Muscle of leg (tissue), 11 donors: Measurements from ENCODE around the gene PRSS53. TPM values are rescaled to one million over a fixed set of nuclear protein-coding genes. Genes with fewer than 3 reads are reported as not detected.
A peak's percentile ranks its signal among the peaks of the same experiment; 100 is the strongest.

Source experiments
- DNase-seq: peaks from one replicate; pipeline ENCODE4 v3.0.0; 2013
- H3K27ac ChIP-seq: one replicate; pipeline ENCODE4 v1.5.1; 2013; ENCODE audit warnings: mild to moderate bottlenecking, low read length, control low read depth
- H3K27me3 ChIP-seq: one replicate; pipeline ENCODE4 v1.6.1; 2013; ENCODE audit warnings: low read length; ENCODE audit not compliant: control insufficient read depth, insufficient read depth
- H3K36me3 ChIP-seq: one replicate; pipeline ENCODE4 v1.6.1; 2013; ENCODE audit warnings: low read length; ENCODE audit not compliant: control insufficient read depth, insufficient read depth
- H3K4me1 ChIP-seq: one replicate; pipeline ENCODE4 v1.6.1; 2013; ENCODE audit warnings: low read length; ENCODE audit not compliant: control insufficient read depth, insufficient read depth
- H3K4me3 ChIP-seq: one replicate; pipeline ENCODE4 v1.5.1; 2013; ENCODE audit warnings: low read length, control low read depth
- H3K9me3 ChIP-seq: replicated peaks from 2 replicates; pipeline ENCODE4 v1.6.1; 2013; ENCODE audit warnings: low read depth, low read length; ENCODE audit not compliant: control insufficient read depth
- WGBS: methylation state at CpG from one replicate; pipeline ENCODE4 v1.1.5; 2013; ENCODE audit warnings: missing lambda C conversion rate; ENCODE audit not compliant: insufficient coverage; 5-methylcytosine and 5-hydroxymethylcytosine counted together
- polyA plus RNA-seq, 8 donors: library from polyadenylated mRNA; unstranded; fragments of 120-200 nt; gene quantifications; one replicate each; pipeline versions ENCODE4 v1.2.1 to v1.2.3, GENCODE V29; 2013; ENCODE audit warnings: inconsistent platforms in 1 of 8, low replicate concordance in 1 of 8; ENCODE audit not compliant: insufficient read length in 8 of 8, insufficient read depth in 1 of 8
- total RNA-seq: library from RNA; stranded (reverse); fragments of 120-200 nt; gene quantifications from one replicate; pipeline ENCODE4 v1.2.4, GENCODE V29; 2013

PRSS53 gene
- total and polyA plus RNA-seq, 9 donors = 1.8 to 11.5 (median 4.8) TPM

GRCh38 chr16:31118223-31119155, 29.7 kb upstream of the PRSS53 start:
- peaks cover 15% of the 10 kb centered on the region for H3K4me1 ChIP-seq
- H3K9me3 ChIP-seq = no peaks in the 10 kb centered on the region
- no peaks in the 10 kb centered on the region for H3K27me3 ChIP-seq
- peak overlapping the region; percentile 72 for H3K4me3 ChIP-seq
- H3K27ac ChIP-seq = peak overlapping the region; percentile 97
- 32% methylated on average over 4 of the region's 9 CpGs for WGBS
- DNase-seq = peak; percentile 5
- H3K36me3 ChIP-seq = peaks cover 43% of the 10 kb centered on the region

GRCh38 chr16:31117384-31118222, 28.9 kb upstream of the PRSS53 start, which contains the start of gene KAT8:
Gene KAT8, plus strand, starts transcription at chr16:31117664. Its CDS starts 18 bp downstream, at chr16:31117682.
- Histone ChIP-seq H3K27ac (peak within 1 kb of the TSS; percentile 97), H3K4me1 (peaks cover 15% of the 10 kb centered on the region), H3K27me3 (no peaks in the 10 kb centered on the region), H3K9me3 (no peaks in the 10 kb centered on the region), H3K4me3 (peak within 1 kb of the TSS; percentile 72), H3K36me3 (peaks cover 42% of the 10 kb centered on the region)
- under 1% methylated on average over 41 of the region's 68 CpGs for WGBS
- DNase-seq = peak; percentile 99

GRCh38 chr16:31114468-31114867, 25.7 kb upstream of the PRSS53 start:
- Histone ChIP-seq H3K27me3 (no peaks in the 10 kb centered on the region), H3K9me3 (no peaks in the 10 kb centered on the region), H3K4me1 (peaks cover 24% of the 10 kb centered on the region), H3K4me3 (no peak overlapping the region), H3K36me3 (peaks cover 45% of the 10 kb centered on the region), H3K27ac (no peak overlapping the region)
- WGBS = 100% methylated on average over 2 of the region's 8 CpGs
- DNase-seq = no peak

GRCh38 chr16:31113121-31114120, 24.7 kb upstream of the PRSS53 start:
- peak; percentile 60 for DNase-seq
- H3K27ac ChIP-seq = peak overlapping the region; percentile 49
- H3K9me3 ChIP-seq = no peaks in the 10 kb centered on the region
- H3K4me1 ChIP-seq = peaks cover 28% of the 10 kb centered on the region
- H3K27me3 ChIP-seq = no peaks in the 10 kb centered on the region
- WGBS = 53% methylated on average over 2 of the region's 5 CpGs
- H3K4me3 ChIP-seq = no peak overlapping the region
- peaks cover 43% of the 10 kb centered on the region for H3K36me3 ChIP-seq

- WGBS = 100% methylated on average over 1 of the region's 2 CpGs
- no peaks in the 10 kb centered on the region for H3K9me3 ChIP-seq
- DNase-seq = no peak
- peaks cover 27% of the 10 kb centered on the region for H3K4me1 ChIP-seq
- H3K27me3 ChIP-seq = no peaks in the 10 kb centered on the region
- peaks cover 43% of the 10 kb centered on the region for H3K36me3 ChIP-seq
- no peak overlapping the region for H3K4me3 ChIP-seq
- peak overlapping the region; percentile 20 for H3K27ac ChIP-seq
Observed at GRCh38 chr16:31112711-31113110, 24.0 kb upstream of the PRSS53 start.

GRCh38 chr16:31111881-31112466, 23.2 kb upstream of the PRSS53 start:
- Histone ChIP-seq H3K36me3 (peaks cover 43% of the 10 kb centered on the region), H3K9me3 (no peaks in the 10 kb centered on the region), H3K4me1 (peaks cover 26% of the 10 kb centered on the region), H3K27ac (no peak overlapping the region), H3K4me3 (no peak overlapping the region), H3K27me3 (no peaks in the 10 kb centered on the region)
- DNase-seq = peak; percentile 7
- WGBS = 96% methylated on average over 21 of the region's 23 CpGs

GRCh38 chr16:31110106-31111034, 21.6 kb upstream of the PRSS53 start:
- peaks cover 43% of the 10 kb centered on the region for H3K36me3 ChIP-seq
- peaks cover 27% of the 10 kb centered on the region for H3K4me1 ChIP-seq
- no peaks in the 10 kb centered on the region for H3K9me3 ChIP-seq
- DNase-seq = peak; percentile 44
- H3K27ac ChIP-seq = no peak overlapping the region
- no peak overlapping the region for H3K4me3 ChIP-seq
- no peaks in the 10 kb centered on the region for H3K27me3 ChIP-seq
- 85% methylated on average over 19 of the region's 26 CpGs for WGBS

GRCh38 chr16:31109622-31110021, 20.9 kb upstream of the PRSS53 start:
- no peaks in the 10 kb centered on the region for H3K27me3 ChIP-seq
- H3K4me1 ChIP-seq = peaks cover 27% of the 10 kb centered on the region
- H3K36me3 ChIP-seq = peaks cover 43% of the 10 kb centered on the region
- no peak overlapping the region for H3K4me3 ChIP-seq
- no peaks in the 10 kb centered on the region for H3K9me3 ChIP-seq
- no peak for DNase-seq
- WGBS = 93% methylated on average over 8 of the region's 12 CpGs
- H3K27ac ChIP-seq = no peak overlapping the region
